CD4-positive, alpha-beta T cell treated with Interferon gamma for 1 hour (primary cell): ENCODE data around the gene ATP5MG.

Experiments
- DNase-seq: peaks from one replicate; pipeline ENCODE4 v3.0.0-alpha.2; 2020

The ATP5MG gene

DNA sequence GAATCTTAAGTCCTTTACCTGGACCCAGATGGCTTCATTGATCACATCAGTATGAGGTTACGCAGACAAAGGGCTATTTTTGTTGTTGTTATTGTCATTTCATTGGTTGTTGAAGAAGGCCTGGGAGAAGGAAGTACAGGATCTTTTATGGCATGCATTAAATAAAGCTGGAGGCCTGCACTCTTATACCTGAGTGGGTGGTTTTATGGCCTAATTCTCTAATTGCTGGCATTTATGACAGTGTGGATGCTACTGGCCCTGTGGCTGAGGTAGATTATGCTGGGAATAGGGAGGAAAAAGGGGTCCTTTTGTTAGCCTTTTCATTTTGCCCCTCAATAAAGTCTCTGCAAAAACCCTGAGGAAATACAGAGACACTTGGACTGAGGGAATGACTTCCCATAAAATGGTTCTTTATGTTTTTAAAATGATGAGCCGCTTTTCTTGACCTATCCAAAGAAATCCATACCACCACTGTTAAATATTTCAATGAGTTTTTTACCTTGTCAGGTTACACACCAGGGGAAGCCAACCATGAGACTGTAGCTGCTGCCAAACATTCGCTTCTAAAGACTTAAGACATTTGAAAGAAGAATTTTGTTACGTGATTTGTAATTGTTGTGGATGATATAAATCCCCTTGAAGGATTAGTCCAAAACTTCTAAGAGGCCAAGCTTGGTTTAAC lies 41.6 kb downstream of the ATP5MG start:
- no peak for DNase-seq

DNA sequence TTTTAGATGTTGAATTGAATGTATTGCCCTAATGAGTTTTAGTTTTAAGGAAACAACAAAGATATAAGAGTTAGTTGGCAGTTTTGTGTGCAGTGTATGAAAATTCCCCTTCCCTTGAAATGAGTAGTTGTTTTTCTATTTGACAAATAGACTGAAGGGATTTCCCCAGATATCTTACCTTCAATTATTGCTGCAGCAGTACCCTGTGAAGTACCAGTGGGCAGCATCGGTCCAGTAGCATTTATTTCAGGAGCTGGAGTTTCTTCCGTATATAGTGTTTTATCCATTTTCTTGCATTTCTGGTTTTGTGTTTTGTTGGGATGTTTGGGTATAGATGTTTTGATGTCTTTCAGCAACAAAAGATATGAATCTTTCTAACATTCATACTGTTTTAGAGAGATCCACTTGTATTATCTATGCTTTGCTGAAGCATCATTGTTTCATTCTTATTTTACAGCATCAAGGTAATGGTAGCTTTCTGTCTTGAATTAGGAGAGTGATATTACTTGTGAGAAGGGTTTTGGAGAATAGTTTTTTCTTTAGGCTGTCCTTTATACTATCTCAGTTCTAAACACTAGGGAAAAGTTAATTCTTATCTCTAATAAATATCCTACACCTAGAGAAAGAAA lies 42.3 kb downstream of the ATP5MG start:
- DNase-seq: no peak

DNA sequence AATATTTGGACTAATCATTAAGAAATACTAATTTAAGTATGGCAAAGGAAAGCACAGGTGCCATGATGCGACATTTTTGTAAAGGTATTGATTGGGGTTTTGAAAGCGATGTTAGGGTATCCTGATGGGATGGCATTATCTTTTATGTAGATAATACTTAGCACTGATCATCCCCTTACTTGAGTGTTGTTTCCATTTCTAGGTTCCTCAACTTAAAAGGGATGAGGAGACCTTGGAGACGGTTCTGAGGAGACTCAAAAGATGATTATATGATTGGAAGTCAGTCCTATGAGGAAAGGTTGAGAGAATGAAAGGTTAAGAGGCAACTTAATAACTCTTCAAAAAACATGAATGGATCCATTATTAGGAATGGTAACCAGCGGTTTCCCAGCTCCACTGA lies 46.0 kb downstream of the ATP5MG start:
- no peak for DNase-seq

DNA sequence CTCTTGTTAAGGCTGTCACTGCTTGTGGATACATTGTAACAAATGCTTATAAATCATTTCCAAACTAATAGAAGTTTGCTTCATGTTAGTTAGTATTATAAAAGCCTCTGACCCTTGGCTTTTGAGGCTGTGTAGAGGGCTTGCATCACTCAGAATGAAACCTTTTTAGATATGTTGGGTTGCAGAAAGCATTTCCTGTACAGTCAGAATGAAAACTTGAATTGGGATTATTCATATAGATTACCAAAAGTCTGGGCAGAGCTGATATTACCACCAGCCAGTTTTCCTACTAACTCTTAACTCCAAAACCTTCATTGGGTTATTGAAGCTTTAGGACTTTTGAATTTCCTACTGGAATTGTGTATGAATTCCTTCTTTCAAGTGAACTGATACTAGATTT lies 46.9 kb downstream of the ATP5MG start:
- DNase-seq: no peak

DNA sequence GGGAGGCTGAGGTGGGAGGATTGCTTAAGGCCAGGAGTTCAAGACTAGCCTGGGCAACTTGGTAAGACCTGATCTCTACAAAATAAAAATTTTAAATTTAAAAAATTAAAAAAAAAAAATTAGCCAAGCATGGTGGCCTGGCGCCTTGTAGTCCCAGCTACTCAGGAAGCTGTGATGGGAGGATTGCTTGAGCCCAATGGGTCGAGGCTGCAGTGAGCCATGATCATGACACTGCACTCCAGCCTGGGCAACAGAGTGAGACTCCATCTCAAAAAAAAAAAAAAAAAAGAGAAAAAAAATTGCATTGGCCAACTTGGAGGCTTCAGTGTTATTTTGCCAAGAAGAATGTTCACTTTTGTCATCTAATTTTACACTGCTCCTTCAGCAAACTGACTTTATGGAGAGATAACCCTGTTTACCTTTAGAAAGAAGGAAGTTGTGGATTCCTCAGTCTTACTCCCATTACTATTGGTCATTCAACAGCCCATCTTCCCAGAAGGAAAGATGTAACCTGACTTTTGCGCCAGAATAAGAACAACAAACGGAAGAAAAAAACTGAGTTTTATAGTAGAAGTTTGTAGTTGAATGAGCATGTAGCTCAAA lies 48.0 kb downstream of the ATP5MG start:
- DNase-seq: no peak

DNA sequence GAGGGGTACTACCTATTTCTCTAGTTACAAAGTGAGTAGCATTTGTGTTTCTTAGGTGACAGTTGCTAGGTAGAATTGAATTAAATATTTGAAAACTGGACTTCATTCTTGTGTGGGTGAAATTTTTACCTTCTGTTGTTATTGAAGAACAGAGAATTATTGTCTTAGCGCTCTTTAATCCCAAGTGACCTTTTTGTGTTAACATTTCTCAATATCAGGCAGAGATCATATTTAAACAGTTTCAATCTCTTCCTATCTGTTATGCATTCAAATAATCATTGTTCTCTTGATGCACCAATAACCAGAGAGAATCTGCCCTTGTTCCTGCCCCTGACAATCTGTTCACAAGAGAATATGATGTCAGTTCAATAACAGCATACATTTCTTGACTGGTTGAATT lies 49.0 kb downstream of the ATP5MG start:
- DNase-seq: no peak
